Stimulated activated CD4-positive, alpha-beta T cell treated with anti-CD3 and anti-CD28 coated beads, Interleukin-4, amount 100 ng/mL, for 1 hour (primary cell): Measurements from ENCODE around the gene CREB3L4.

Experiments used
- DNase-seq: peaks from one replicate; pipeline ENCODE4 v3.0.0-alpha.2; 2020

CREB3L4 gene

DNA sequence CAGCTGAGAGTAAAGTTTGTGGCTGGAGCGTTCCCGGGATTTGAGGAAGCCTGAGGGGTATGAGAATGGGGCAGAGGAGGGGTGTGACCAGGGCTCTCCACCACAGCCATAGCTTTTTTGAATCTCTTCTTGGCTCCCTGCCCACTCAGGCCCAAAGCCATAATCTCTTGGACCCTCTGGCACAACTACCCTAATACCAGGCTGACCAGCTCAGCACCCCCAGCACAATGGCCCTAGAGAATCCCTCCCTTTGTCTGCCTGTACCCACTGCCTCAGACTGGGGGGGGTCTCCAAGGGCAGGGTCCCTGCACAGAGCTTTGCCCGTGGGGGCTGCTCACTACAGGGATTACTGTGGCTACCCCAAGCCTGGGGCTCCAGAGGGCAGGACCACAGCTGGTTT, 28.7 kb upstream of the CREB3L4 start:
- DNase-seq: no peak

DNA sequence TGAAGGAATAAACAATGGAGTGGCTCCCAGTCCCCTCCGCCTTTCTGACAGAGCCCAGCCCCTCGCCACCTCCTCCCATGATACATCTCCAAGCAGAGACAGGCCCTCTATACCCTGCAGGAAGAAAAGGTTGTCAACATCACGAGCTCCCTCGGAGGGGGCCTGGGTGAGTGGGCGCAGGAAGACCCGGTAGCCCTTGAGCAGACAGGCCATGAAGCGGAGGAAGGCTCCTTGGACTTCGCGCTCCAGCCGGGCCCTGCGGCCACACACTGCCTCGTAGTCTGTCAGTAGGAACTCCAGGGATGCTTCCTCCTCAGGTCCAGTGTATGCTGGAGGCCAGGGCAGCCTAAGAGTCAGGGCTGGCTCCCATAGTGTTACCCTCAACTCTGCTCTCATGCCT, 28.2 kb upstream of the CREB3L4 start:
- DNase-seq: no peak

DNA sequence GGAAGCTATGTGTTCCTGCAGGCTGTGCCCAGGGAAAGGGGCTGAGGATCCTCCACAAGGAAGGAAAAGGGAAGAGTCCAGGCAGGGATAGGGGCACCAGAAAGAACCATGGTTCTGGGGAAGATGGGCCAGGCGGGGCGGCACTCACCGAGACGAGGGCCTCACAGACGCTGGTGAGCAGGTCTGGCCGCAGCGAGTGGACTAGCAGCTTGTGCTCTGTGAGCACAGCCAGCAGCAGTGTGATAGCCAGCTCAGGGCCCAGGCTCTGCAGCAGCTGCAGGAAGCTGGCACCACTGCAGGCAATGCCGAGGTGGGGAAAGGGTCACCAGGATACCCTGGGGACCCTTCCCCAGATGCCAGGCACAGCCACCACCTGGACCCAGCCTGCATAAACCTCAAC, 26.9 kb upstream of the CREB3L4 start:
- no peak for DNase-seq

DNA sequence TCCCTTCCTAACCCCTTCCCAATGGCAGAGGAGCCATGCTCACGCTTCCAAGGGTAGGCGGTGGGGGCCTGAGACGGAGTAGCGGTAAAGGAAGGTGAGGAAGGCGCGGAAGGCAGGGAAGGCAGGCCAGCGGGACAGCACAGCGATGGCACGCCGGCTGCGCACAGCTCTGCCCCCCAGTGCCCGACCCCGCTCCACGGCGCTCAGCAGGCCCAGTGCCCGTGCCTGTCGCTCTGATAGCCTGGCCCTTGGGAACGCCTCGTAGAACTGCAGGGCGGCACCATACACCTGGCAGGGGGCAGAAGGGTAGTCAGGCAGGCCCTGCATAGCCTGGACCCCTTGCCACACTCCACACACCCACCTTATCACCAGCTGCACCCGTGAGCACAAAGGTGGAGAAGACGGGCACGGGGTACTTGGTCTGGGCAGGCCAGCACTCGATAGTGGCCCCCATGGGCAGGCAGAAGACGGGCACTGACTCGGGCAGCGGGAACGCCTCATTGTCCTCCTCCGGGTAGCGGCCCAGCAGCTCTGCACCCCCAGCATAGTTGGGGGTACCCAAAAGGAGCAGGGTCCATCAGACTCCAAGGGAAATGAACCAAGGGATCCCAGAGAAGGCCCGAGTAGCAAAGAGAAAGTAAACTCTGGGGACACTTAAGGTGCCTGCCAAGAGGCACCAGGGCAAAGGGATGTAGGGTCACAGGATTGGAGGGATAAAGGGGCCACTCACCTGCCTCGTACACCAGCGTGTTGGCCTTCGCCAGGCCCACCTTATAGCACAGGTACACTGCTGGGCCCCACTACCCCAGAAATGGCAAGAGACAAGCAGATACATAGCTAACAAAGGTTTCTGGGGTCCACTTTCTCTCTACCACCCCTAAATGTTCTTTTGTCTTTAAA, 25.6 kb upstream of the CREB3L4 start:
- DNase-seq: no peak

DNA sequence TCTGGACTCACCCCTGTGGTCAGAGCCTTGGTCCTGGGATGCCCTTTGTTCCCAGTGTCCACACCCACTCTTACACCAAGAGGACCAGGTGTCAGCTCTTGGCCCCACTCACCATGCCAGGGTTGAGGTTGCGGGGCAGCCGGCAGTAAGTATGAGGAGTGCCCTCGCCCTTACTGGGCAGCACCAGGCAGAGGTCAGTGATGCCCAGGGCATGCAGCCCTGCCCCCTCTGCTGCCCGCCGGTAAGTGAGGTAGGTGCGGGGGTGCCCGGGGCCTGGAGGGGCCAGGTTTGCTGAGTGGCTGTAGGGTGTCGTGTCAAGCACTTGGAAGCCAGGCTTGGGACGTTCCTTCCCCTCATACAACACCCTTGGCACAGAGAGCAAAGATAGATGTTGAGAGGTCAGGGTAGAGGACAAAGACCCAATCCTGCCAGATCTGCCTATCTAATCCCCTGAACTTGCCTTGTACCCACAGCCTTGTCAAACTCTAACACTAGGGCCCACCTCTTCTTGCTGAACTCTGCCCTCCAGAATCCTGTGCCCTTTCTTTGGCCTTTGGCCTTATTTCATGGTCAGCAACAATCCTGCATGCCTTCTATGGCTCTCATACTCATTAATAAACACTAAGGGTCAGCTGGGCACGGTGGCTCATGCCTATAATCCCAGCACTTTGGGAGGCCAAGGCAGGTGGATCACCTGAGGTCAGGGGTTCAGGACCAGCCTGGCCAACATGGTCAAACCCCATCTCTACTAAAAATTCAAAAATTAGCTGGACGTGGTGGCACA, 24.7 kb upstream of the CREB3L4 start:
- no peak for DNase-seq

DNA sequence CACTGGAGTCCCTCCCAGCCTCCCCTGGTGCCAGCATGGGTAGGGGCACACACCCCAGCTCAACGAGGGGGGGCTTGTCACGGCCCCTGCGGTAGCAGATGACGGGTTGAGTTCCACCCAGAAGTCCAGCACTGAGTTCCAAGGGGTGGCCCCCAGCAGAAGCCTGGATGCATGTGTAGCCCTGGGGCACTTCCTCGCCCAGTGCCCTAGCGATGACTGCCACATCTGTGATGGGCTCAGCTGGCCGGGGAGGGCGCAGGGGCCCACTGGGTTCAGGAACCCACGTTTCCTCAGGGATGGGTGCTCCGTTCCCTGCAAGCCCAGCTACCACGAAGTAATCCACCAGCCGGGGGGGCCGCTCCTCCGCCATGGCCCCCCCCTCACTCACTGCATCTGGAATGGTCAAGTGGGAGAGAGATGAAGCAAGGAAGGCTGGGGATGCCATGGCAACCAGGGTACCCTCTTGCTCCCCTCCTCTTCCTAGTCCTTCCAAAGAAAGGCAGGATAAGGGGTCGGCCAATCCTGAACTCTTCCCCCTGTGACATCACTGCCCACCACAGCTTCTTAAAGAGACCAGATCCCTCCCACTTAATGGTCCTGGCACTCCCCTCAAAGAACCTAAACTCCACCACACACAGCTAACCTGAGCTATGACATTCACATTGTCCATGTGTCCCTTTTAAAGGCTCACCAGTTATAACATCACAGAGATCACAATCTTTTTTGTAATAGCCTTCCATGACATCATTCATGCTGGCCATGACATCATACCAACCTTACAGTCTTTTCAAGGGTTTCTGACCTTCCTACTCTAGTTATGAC, 23.5 kb upstream of the CREB3L4 start:
- no peak for DNase-seq

DNA sequence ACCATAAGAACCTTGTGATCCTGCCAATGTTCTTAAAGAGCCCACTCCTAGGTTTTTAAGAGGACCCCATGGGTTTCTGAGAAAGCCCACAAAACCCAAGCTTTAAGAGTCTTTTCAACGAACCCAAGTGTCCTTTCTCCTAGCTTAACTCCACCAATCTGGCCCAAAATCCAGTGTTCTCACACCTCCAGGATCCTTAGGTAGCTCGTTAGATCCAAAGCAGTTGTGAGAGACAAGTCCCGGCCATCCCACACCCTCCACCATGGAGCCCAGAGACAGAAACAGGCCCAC, 22.9 kb upstream of the CREB3L4 start:
- DNase-seq: no peak

DNA sequence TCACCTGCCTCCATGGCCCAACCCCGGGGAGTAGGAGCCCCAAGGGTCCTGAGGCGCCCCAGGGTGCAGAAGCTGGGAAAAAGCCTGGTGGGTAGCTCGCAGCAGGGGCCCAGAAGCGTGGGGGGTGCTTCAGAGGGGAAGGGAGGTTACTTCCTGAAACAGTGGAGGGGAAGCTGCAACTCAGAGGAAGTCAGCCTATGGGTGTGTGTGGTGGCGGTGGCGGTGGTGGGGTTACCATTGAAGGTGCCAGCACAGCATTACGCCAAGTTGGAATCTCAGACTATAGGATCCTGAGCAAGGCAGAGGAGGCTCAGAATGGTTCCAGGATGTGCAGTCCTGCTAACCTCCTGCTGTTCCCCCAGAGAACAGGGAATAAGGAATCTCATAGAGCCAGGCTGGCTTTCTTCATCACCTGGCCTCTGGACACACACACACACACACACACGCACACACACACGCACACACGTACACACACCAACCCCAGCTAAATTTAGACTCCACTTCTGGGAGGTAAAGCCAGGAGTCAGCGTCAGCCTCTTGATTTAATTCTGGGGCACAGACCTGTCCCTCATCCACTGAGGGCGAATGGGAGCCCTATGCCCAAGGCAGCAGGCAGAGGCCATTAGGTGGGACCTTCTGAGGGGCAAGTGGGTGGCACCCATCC, 22.4 kb upstream of the CREB3L4 start:
- peak; percentile 66 for DNase-seq

DNA sequence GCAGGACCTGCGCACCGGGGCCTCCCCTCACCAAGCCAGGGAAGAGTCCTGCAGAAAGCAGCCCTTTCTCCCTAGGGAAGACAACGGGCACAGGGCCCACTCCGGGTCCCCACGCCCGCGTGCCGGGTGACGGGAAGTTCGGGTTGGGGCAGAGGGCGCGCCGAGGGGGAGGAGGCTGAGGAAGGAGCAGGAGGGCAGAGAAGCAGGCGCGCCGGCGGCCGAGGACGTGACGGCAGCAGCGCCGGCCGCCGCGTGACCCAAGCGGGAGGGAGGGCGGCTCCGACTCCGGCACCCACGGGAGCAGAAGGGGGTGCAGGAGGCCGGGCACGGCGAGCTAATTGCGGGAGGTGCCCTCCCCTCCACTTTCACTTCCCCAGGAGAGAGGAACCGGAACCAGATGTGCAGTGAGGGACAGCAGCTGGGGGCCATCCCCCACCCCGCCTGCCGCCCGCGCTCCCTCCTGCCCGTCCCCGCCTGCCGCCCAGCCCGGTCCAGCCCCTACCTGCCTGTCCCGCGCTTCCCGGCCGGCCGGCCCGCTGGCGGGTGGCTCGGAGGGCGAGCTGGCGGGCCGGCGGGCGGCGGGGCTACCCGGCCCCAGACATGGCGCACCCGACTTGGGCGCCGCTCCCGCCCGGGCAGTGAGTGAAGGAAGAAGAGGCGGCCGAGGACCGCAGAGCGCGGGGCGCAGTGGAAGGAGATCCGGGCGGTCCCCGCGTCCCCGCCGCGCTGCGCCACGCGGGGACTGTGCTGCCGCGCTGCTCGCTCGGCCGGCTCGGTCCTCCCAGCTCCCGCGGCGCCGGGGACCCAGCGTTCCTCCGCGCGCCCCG, 21.7 kb upstream of the CREB3L4 start:
- peak; percentile 70 for DNase-seq

DNA sequence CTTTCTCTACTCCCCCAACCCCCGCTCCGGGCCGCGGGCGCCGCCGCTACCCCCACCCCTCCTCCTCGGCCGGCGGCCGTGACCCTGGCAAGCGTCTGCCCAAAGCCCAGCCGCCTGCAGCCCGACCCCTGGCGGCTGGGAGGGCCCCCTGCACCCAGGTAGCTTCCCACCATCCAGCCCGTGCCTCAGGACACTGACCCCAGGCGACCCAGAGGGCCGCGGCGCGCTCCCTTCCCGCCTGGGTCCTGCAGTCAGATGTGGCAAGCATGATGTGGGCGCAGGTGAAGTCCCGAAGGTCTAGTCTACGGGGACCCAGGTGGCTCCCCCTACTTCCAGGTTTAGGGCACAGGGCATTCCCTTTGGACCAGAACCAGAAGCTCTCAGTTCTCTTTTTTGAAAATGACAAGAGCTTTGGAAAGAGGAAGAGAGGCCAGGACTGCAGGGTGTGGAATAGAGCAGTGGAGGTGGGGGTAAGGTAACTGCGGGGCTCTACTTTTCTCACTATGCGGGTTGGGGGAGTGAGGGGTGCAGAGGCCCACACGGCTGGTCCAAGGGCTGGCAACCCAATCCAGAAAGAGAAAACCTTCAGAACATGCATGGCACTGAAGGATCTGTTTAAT, 21.0 kb upstream of the CREB3L4 start, which contains the start of gene DENND4B:
Gene DENND4B, minus strand, starts transcription at position 97 of the 620 bp plus-strand sequence. CDS start 2,344 bp downstream, outside the sequence.
- peak; percentile 76 for DNase-seq

DNA sequence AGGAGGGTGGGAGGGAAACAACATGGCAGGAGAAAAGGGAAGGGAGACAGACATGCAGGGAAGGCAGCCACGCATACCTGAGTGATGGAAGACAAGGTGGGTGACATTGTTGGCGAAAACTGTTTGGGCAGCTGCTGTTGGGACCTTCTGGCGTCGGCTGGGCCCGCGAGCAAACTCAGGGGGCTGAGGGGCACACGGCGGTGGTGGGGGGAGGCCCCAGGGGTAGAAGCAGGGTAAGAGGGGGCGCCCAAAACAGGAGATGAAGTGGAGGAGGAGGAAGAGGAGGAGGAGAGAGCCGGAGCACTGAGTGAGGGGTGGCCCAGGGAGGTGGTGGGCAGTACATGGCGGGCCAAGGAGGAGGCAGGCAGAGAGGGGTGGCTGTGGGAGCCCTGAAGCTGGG, 16.5 kb upstream of the CREB3L4 start:
- no peak for DNase-seq

DNA sequence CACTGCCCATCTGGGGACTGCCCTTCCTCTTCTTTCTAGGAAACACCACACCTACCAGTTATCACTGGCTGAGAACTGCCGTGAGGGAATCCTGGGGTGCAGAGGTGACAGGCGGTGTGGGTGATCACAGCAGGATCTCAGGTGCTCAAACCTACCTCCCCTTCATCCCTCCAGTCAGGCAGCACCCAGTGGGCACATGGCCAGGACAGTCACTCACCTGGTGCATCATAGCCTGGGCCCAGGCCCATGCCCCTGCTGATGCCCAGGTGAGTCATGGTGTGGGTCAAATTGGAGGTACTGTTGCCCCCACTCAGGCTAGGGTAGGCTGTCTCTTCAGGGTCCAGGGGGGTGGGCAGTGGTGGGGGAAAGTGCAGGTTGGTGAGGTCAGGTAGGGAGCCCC, 15.9 kb upstream of the CREB3L4 start:
- no peak for DNase-seq

DNA sequence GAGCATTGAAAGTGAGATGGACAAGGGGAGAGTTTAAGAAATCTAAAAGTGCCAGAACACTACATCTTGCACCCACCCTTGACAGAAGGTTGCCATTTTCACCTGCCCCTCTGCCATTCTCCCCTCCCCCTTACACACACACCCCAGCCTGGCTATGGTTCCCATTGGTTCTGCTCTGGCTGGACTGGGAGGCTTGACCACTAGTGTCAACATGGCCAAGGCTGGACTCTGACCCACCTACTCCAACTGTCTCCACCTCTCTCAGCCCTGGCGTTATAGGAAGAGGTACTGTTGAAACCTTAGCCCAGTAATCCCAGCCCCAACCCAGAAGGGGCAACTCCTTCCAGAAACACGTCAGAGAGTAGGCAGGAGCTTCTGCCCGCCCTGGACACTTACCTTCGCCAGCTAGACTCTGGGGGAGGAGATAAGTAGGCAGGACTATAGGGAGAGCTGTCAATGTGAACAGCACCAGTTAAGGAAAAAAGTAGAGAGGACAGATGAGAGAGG, 13.8 kb upstream of the CREB3L4 start:
- no peak for DNase-seq

DNA sequence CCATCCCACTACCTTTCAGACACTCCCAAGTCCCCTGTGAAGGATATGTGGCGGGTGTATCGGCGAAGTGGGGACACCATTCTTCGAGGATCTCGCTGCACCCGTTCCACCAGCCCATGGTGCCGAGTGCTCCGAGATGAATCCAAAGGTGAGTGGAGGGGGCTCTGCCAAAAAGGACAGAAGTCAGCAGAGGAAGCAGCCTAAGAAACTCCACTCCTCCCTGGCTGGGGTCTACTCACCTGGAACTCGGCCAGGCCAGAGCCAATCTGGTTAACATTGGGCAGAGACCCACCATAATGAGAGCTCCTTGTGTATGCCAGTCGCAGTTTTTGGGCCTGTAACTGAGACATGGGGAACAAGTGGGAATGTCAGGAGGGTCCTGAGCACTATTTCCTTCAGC, 12.9 kb upstream of the CREB3L4 start:
- DNase-seq: no peak

DNA sequence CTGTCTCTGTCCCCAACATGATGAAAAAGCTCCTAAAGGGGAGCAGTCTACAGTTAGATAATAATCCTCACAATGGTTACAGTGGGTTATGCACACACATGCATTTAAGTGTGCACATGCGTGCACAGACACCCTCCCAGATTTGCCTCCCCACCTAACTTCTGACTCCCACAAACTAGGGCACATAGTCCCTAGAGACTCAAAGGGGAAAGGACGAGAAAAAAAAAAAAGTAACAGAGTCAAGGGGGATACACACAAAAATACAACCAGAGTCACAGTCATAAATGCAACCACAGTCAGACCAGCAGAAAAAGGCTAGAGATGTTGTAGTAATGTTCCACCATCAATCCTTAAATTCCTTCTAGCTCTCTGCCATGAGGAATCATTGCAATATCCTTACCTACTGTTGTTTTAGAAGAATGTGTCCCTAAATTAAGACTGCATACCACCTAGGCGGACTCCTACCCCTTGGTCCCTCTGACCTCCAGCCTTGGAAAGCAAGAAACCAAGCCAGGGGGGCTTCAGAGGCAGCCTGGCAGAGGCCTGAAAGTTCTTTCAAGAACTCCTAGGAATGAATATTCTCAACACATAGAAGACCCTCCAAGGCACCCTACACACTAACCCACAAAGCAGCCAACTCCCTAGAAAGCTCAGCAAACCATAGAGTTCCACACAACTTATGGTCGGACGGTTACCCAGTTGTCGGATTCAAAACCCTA, 10.5 kb upstream of the CREB3L4 start:
- no peak for DNase-seq

DNA sequence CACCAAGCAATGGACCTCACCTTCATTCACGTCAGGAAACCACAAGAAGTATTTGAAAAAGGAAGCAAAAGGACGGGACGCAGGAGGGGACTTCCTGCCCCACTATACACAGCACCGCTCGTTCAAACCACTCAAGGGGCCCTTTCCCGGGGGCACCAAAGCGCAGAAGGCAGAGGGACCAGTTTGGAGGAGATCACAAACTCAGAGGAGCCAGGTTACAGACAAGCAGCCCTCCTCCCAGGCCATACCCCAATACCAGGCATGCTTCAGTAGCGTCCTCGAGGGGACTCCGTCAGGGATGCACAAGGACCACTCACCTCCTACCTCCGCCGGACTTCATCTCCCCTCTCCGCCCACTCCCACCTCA, 10.0 kb upstream of the CREB3L4 start:
- peak; percentile 41 for DNase-seq

DNA sequence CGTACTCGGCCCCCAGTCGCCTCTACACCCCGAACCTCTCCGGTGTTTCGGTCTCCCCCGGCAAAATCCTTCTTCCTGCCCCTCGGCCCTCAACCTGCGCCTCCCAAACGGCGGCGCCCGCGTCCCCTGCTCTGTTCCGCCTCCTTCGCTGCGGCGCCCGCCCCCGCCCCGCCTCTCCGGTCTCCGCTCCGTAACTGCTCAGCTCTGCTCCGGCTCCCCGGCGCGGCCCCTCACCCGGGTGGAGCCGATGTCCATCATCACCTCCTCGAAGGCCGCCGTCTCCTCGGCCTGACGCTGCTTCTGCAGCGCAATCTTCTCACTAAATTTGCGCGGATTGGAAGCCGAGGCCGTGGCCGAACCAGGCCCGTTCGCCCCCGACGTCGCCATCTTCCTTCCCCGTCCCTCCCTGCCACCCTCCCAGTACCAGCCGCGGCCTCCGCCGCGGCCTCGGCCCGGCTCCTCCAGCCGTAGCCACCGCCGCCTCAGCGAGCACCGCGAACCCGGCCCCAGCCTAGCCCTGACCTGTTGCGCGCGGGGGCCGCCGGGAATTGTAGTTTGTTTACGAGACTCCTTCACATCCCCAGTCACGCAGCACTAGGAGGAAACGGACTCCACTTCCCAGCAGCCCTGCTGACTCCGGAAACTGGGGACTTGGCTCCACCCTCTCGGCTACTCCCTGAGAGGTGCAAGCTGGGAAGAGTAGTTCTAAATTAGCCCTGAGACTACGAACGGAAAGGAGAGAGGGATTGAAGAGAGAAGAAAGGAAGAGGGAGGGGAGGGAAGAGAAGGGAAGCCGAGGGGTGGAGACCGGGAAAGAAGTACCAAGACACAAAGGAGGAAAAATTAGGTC, 9.4 kb upstream of the CREB3L4 start, which contains the start of gene CRTC2:
Gene CRTC2, minus strand, starts transcription at position 502 of the 850 bp plus-strand sequence. Its CDS starts 115 bp downstream, at position 387.
- peak; percentile 98 for DNase-seq

DNA sequence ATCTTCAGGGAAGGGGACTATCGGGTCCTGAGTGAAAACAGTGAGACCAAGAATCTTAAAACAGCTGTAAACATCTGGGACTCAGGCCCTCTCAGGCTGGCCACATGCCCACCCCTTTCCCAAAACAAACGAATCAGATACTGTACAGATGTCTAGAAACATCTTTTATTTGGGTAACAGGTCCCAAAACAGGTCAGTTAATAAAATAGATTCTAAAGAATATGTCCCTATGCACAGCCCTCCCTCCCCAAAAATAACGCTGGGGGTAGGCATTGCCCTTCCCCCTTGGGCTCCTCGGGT, 8.8 kb upstream of the CREB3L4 start:
- DNase-seq: no peak

DNA sequence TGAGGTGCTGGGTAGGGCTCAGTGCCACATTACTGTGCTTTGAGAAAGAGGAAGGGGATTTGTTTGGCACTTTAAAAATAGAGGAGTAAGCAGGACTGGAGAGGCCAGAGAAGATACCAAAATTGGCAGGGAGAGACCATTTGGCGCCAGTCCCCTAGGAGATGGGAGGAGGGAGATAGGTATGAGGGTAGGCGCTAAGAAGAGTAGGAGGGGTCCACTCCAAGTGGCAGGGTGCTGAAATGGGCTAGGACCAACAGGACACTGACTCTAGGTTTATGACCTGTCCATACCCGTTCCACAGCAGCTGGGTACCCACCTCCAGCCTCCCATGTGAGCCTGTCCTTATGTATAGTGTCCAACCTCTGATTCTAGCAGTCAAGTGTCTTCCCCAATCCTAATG, 8.2 kb upstream of the CREB3L4 start:
- DNase-seq: no peak

DNA sequence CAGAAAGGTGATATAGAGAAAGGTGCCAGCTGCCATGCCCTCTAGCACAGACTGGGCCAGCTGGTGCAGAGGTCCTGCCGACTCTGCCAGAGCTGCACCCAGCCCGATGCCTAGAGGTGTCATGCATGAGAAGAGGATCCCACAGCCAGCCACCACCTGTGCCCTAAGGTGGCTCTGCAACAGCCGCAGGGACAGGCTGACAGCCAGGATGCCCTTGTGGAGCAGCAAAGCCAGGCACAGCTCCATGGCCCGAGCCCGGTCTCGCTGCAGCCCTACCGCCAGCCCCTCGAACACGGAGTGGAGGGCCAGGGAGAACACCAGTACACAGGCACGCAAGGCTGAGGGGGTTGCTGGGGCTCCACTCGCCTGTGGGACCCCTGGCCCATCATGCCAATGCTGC, 7.5 kb upstream of the CREB3L4 start:
- DNase-seq: no peak
